Measurements from ENCODE around the gene RFPL3.

GRCh38 chr22:32352681-32353080 is 5.0 kb upstream of the RFPL3 start:
- TF ChIP-seq SUZ12 (IDR thresholded peaks at IDR 0.05; ENCODE audit: extremely low read depth, insufficient read depth, insufficient read length) (no peak), ZNF274 (IDR thresholded peaks at IDR 0.05; ENCODE audit: low read depth, low read length) (no peak), YY1 (IDR thresholded peaks at IDR 0.05; ENCODE audit: insufficient read depth, insufficient read length) (no peak)

Data from NT2/D1 (cell line).